ENCODE measurements around the gene BASP1.
"Not testable (repeated sequence)": the region's sequence is repeated elsewhere in the genome, so short reads cannot be mapped to it uniquely, and the experiment has no call there.

BASP1 gene

GRCh38 chr5:17190799-17191391, 26.5 kb upstream of the BASP1 start:
- in situ Hi-C loops (cut with MboI; ENCODE audit: low sequenced_read_pairs): no loop called here

GRCh38 chr5:17191574-17191973, 25.9 kb upstream of the BASP1 start:
- in situ Hi-C loops (cut with MboI; ENCODE audit: low sequenced_read_pairs): not testable (repeated sequence)

GRCh38 chr5:17192191-17192590, 25.2 kb upstream of the BASP1 start:
- in situ Hi-C loops (cut with MboI; ENCODE audit: low sequenced_read_pairs): no loop called here

- in situ Hi-C loops (cut with MboI; ENCODE audit: low sequenced_read_pairs): no loop called here
Measured at GRCh38 chr5:17196024-17196423, 21.4 kb upstream of the BASP1 start.

GRCh38 chr5:17196697-17197096, 20.7 kb upstream of the BASP1 start:
- in situ Hi-C loops (cut with MboI; ENCODE audit: low sequenced_read_pairs): no loop called here

- in situ Hi-C loops (cut with MboI; ENCODE audit: low sequenced_read_pairs): loop anchor here (25.0 kb wide), 2 partner anchors 909 to 1084 kb away; no protein-coding TSS in a partner anchor
Measured at GRCh38 chr5:17203329-17204132, 13.9 kb upstream of the BASP1 start.

- in situ Hi-C loops (cut with MboI; ENCODE audit: low sequenced_read_pairs): loop anchor here (25.0 kb wide), 2 partner anchors 908 to 1083 kb away; no protein-coding TSS in a partner anchor
Measured at GRCh38 chr5:17204133-17204489, 13.3 kb upstream of the BASP1 start.

GRCh38 chr5:17206021-17206420, 11.4 kb upstream of the BASP1 start:
- in situ Hi-C loops (cut with MboI; ENCODE audit: low sequenced_read_pairs): loop anchor here (25.0 kb wide), 2 partner anchors 906 to 1081 kb away; no protein-coding TSS in a partner anchor

GRCh38 chr5:17212191-17212590, 5.2 kb upstream of the BASP1 start:
- in situ Hi-C loops (cut with MboI; ENCODE audit: low sequenced_read_pairs): loop anchor here (25.0 kb wide), 2 partner anchors 900 to 1075 kb away; no protein-coding TSS in a partner anchor

GRCh38 chr5:17212996-17213395, 4.4 kb upstream of the BASP1 start:
- in situ Hi-C loops (cut with MboI; ENCODE audit: low sequenced_read_pairs): loop anchor here (25.0 kb wide), 2 partner anchors 899 to 1074 kb away; no protein-coding TSS in a partner anchor

- in situ Hi-C loops (cut with MboI; ENCODE audit: low sequenced_read_pairs): loop anchor here (25.0 kb wide), 2 partner anchors 898 to 1073 kb away; no protein-coding TSS in a partner anchor
Measured at GRCh38 chr5:17213938-17214337, 3.5 kb upstream of the BASP1 start.

GRCh38 chr5:17214893-17215292, 2.5 kb upstream of the BASP1 start:
- in situ Hi-C loops (cut with MboI; ENCODE audit: low sequenced_read_pairs): loop anchor here (25.0 kb wide), 2 partner anchors 897 to 1072 kb away; no protein-coding TSS in a partner anchor

GRCh38 chr5:17215361-17215760, 2.1 kb upstream of the BASP1 start:
- in situ Hi-C loops (cut with MboI; ENCODE audit: low sequenced_read_pairs): loop anchor here (25.0 kb wide), 2 partner anchors 897 to 1072 kb away; no protein-coding TSS in a partner anchor

GRCh38 chr5:17216176-17216973, 1.1 kb upstream of the BASP1 start:
- in situ Hi-C loops (cut with MboI; ENCODE audit: low sequenced_read_pairs): loop anchor here (25.0 kb wide), 2 partner anchors 896 to 1071 kb away; no protein-coding TSS in a partner anchor

GRCh38 chr5:17216974-17217492, 398 bp upstream of the BASP1 start:
- in situ Hi-C loops (cut with MboI; ENCODE audit: low sequenced_read_pairs): loop anchor here (25.0 kb wide), 2 partner anchors 895 to 1070 kb away; no protein-coding TSS in a partner anchor

- in situ Hi-C loops (cut with MboI; ENCODE audit: low sequenced_read_pairs): loop anchor here (25.0 kb wide), 2 partner anchors 894 to 1069 kb away; no protein-coding TSS in a partner anchor
Measured at GRCh38 chr5:17218353-17219005, 1.0 kb downstream of the BASP1 start.

GRCh38 chr5:17219006-17219422, 1.6 kb downstream of the BASP1 start:
- in situ Hi-C loops (cut with MboI; ENCODE audit: low sequenced_read_pairs): loop anchor here (25.0 kb wide), 2 partner anchors 893 to 1068 kb away; no protein-coding TSS in a partner anchor

GRCh38 chr5:17219469-17219868, 2.0 kb downstream of the BASP1 start:
- in situ Hi-C loops (cut with MboI; ENCODE audit: low sequenced_read_pairs): loop anchor here (25.0 kb wide), 2 partner anchors 893 to 1068 kb away; no protein-coding TSS in a partner anchor

- in situ Hi-C loops (cut with MboI; ENCODE audit: low sequenced_read_pairs): loop anchor here (25.0 kb wide), 2 partner anchors 892 to 1067 kb away; no protein-coding TSS in a partner anchor
Measured at GRCh38 chr5:17219992-17220391, 2.6 kb downstream of the BASP1 start.

- in situ Hi-C loops (cut with MboI; ENCODE audit: low sequenced_read_pairs): loop anchor here (25.0 kb wide), 2 partner anchors 892 to 1067 kb away; no protein-coding TSS in a partner anchor
Measured at GRCh38 chr5:17220469-17220868, 3.0 kb downstream of the BASP1 start.

Data from HL-60/S4 treated with retinoic acid at 250 ng/mL for 4 days and 3 days (cell line).